GM12874 (cell line): ENCODE measurements around the gene NOL3.

Source experiments
- CTCF ChIP-seq: IDR thresholded peaks from 2 replicates; pipeline ENCODE4 v1.5.1; 2011; ENCODE audit warnings: low read depth, mild to moderate bottlenecking, control low read depth, low read length, moderate library complexity; ENCODE audit not compliant: insufficient read depth

NOL3 gene

GRCh38 chr16:67157106-67157748 is 13.1 kb upstream of the NOL3 start:
- no peak for TF ChIP-seq CTCF

- TF ChIP-seq CTCF: no peak
Measured at GRCh38 chr16:67157892-67158635, 12.3 kb upstream of the NOL3 start.

GRCh38 chr16:67158637-67159600 is 11.4 kb upstream of the NOL3 start:
- TF ChIP-seq CTCF: no peak

GRCh38 chr16:67161595-67162058 is 8.7 kb upstream of the NOL3 start:
- no peak for TF ChIP-seq CTCF

- TF ChIP-seq CTCF: no peak
Measured at GRCh38 chr16:67162506-67163163, 7.7 kb upstream of the NOL3 start.

GRCh38 chr16:67163164-67163998 is 7.0 kb upstream of the NOL3 start:
- TF ChIP-seq CTCF: no peak
